ENCODE results near the gene GOLGA8R.
"Not testable (repeated sequence)": the region's sequence is repeated elsewhere in the genome, so short reads cannot be mapped to it uniquely, and the experiment has no call there.

GOLGA8R gene

GRCh38 chr15:30377082-30377413, 37.0 kb downstream of the GOLGA8R start:
- DNase-seq (ENCODE audit: low read depth, low spot score); H3K9ac ChIP-seq (ENCODE audit: insufficient read length, low read depth); H3K4me1 ChIP-seq (ENCODE audit: insufficient read depth, insufficient read length); H3K27me3 ChIP-seq (ENCODE audit: insufficient read depth, insufficient read length); H3K9me3 ChIP-seq (ENCODE audit: insufficient read depth, low read length); H3K36me3 ChIP-seq (ENCODE audit: insufficient read depth, insufficient read length, low read length); H3K4me3 ChIP-seq (ENCODE audit: insufficient read length, low read depth): not testable (repeated sequence)

- not testable (repeated sequence) for H3K4me3 ChIP-seq (ENCODE audit: insufficient read length, low read depth); H3K9ac ChIP-seq (ENCODE audit: insufficient read length, low read depth); H3K9me3 ChIP-seq (ENCODE audit: insufficient read depth, low read length); H3K36me3 ChIP-seq (ENCODE audit: insufficient read depth, insufficient read length, low read length); H3K27me3 ChIP-seq (ENCODE audit: insufficient read depth, insufficient read length); DNase-seq (ENCODE audit: low read depth, low spot score); H3K4me1 ChIP-seq (ENCODE audit: insufficient read depth, insufficient read length)
These were observed 37.5 kb downstream of the GOLGA8R start for GRCh38 chr15:30376375-30377081.

- not testable (repeated sequence) for H3K9ac ChIP-seq (ENCODE audit: insufficient read length, low read depth); H3K36me3 ChIP-seq (ENCODE audit: insufficient read depth, insufficient read length, low read length); H3K9me3 ChIP-seq (ENCODE audit: insufficient read depth, low read length); H3K4me1 ChIP-seq (ENCODE audit: insufficient read depth, insufficient read length); H3K4me3 ChIP-seq (ENCODE audit: insufficient read length, low read depth); DNase-seq (ENCODE audit: low read depth, low spot score); H3K27me3 ChIP-seq (ENCODE audit: insufficient read depth, insufficient read length)
These were observed 38.2 kb downstream of the GOLGA8R start for GRCh38 chr15:30375872-30376271.

- not testable (repeated sequence) for H3K9ac ChIP-seq (ENCODE audit: insufficient read length, low read depth); H3K9me3 ChIP-seq (ENCODE audit: insufficient read depth, low read length); DNase-seq (ENCODE audit: low read depth, low spot score); H3K4me3 ChIP-seq (ENCODE audit: insufficient read length, low read depth); H3K4me1 ChIP-seq (ENCODE audit: insufficient read depth, insufficient read length); H3K27me3 ChIP-seq (ENCODE audit: insufficient read depth, insufficient read length); H3K36me3 ChIP-seq (ENCODE audit: insufficient read depth, insufficient read length, low read length)
These were observed 39.2 kb downstream of the GOLGA8R start for GRCh38 chr15:30374862-30375261.

- H3K4me1 ChIP-seq (ENCODE audit: insufficient read depth, insufficient read length); H3K9ac ChIP-seq (ENCODE audit: insufficient read length, low read depth); H3K27me3 ChIP-seq (ENCODE audit: insufficient read depth, insufficient read length); H3K36me3 ChIP-seq (ENCODE audit: insufficient read depth, insufficient read length, low read length); DNase-seq (ENCODE audit: low read depth, low spot score); H3K9me3 ChIP-seq (ENCODE audit: insufficient read depth, low read length); H3K4me3 ChIP-seq (ENCODE audit: insufficient read length, low read depth): not testable (repeated sequence)
These were observed 45.8 kb downstream of the GOLGA8R start for GRCh38 chr15:30368271-30368670.

GRCh38 chr15:30367246-30367645, 46.8 kb downstream of the GOLGA8R start:
- not testable (repeated sequence) for H3K27me3 ChIP-seq (ENCODE audit: insufficient read depth, insufficient read length); H3K9ac ChIP-seq (ENCODE audit: insufficient read length, low read depth); H3K4me1 ChIP-seq (ENCODE audit: insufficient read depth, insufficient read length); DNase-seq (ENCODE audit: low read depth, low spot score); H3K4me3 ChIP-seq (ENCODE audit: insufficient read length, low read depth); H3K9me3 ChIP-seq (ENCODE audit: insufficient read depth, low read length); H3K36me3 ChIP-seq (ENCODE audit: insufficient read depth, insufficient read length, low read length)

- DNase-seq (ENCODE audit: low read depth, low spot score); H3K27me3 ChIP-seq (ENCODE audit: insufficient read depth, insufficient read length); H3K4me3 ChIP-seq (ENCODE audit: insufficient read length, low read depth); H3K9me3 ChIP-seq (ENCODE audit: insufficient read depth, low read length); H3K9ac ChIP-seq (ENCODE audit: insufficient read length, low read depth); H3K36me3 ChIP-seq (ENCODE audit: insufficient read depth, insufficient read length, low read length); H3K4me1 ChIP-seq (ENCODE audit: insufficient read depth, insufficient read length): not testable (repeated sequence)
These were observed 52.7 kb downstream of the GOLGA8R start for GRCh38 chr15:30361404-30361803.

- not testable (repeated sequence) for H3K36me3 ChIP-seq (ENCODE audit: insufficient read depth, insufficient read length, low read length); H3K4me3 ChIP-seq (ENCODE audit: insufficient read length, low read depth); H3K9me3 ChIP-seq (ENCODE audit: insufficient read depth, low read length); DNase-seq (ENCODE audit: low read depth, low spot score); H3K9ac ChIP-seq (ENCODE audit: insufficient read length, low read depth); H3K27me3 ChIP-seq (ENCODE audit: insufficient read depth, insufficient read length); H3K4me1 ChIP-seq (ENCODE audit: insufficient read depth, insufficient read length)
These were observed 53.1 kb downstream of the GOLGA8R start for GRCh38 chr15:30360990-30361389.

- not testable (repeated sequence) for H3K4me1 ChIP-seq (ENCODE audit: insufficient read depth, insufficient read length); H3K4me3 ChIP-seq (ENCODE audit: insufficient read length, low read depth); H3K9me3 ChIP-seq (ENCODE audit: insufficient read depth, low read length); H3K36me3 ChIP-seq (ENCODE audit: insufficient read depth, insufficient read length, low read length); H3K27me3 ChIP-seq (ENCODE audit: insufficient read depth, insufficient read length); DNase-seq (ENCODE audit: low read depth, low spot score); H3K9ac ChIP-seq (ENCODE audit: insufficient read length, low read depth)
These were observed 59.0 kb downstream of the GOLGA8R start for GRCh38 chr15:30355043-30355442.

Data from NT2/D1 (cell line).